Adrenal gland (tissue), 12 donors: ENCODE data around the gene TSC22D4. TPM values are rescaled to one million over a fixed set of nuclear protein-coding genes. Genes with fewer than 3 reads are reported as not detected.

Experiments used
- DNase-seq, 7 donors: peaks; one replicate each; pipeline ENCODE4 v3.0.0-alpha.2; 2019 to 2020
- H3K27ac ChIP-seq, 5 donors: fragments of 200-600 bp; sonication (generic) in 4 of 5; 1 replicate in 3 of 5; 2 replicates in 2 of 5; pipeline versions ENCODE4 v1.5.1 to v1.8.0; 2016 to 2020; ENCODE audit warnings: mild to moderate bottlenecking in 1 of 5
- H3K27me3 ChIP-seq: fragments of 200-600 bp; 2 replicates; pipeline ENCODE4 v1.8.0; 2021
- H3K36me3 ChIP-seq, 2 donors: fragments of 200-600 bp; replicated peaks in 1 of 2; 1 replicate in 1 of 2; 2 replicates in 1 of 2; pipeline versions ENCODE4 v1.5.1 to v1.8.0; 2018 to 2022
- H3K4me1 ChIP-seq, 2 donors: fragments of 200-600 bp; replicated peaks in 1 of 2; 1 replicate in 1 of 2; 2 replicates in 1 of 2; pipeline versions ENCODE4 v1.5.1 to v1.8.0; 2018 to 2021
- H3K4me3 ChIP-seq, 4 donors: fragments of 200-600 bp; sonication (generic) in 3 of 4; one replicate each; pipeline ENCODE4 v1.5.1; 2016 to 2018
- H3K9me3 ChIP-seq, 3 donors: fragments of 200-600 bp; sonication (generic) in 1 of 3; replicated peaks in 1 of 3; 1 replicate in 2 of 3; 2 replicates in 1 of 3; pipeline versions ENCODE4 v1.5.1 to v1.8.0; 2016 to 2021
- CTCF ChIP-seq, 6 experiments: fragments of 450-650 bp in 4 of 6; fragments of 200-600 bp in 2 of 6; sonication (generic) in 1 of 6; IDR thresholded peaks; 1 replicate in 5 of 6; 2 replicates in 1 of 6; pipeline versions ENCODE4 v1.5.1 to v1.8.0; 2016 to 2021; ENCODE audit warnings: antibody characterized with exemption in 6 of 6, mild to moderate bottlenecking in 2 of 6, moderate library complexity in 1 of 6
- POLR2A ChIP-seq, 2 donors: fragments of 450-650 bp; IDR thresholded peaks; one replicate each; pipeline ENCODE4 v1.6.1; 2017; ENCODE audit warnings: antibody characterized with exemption in 2 of 2, mild to moderate bottlenecking in 2 of 2, moderate library complexity in 1 of 2
- WGBS, 4 donors: extraction: QIAGEN DNeasy Blood & Tissue Kit in 2 of 4; methylation state at CpG; one replicate each; pipeline versions ENCODE4 v1.1.5 to v1.1.7; 2013 to 2017; 5-methylcytosine and 5-hydroxymethylcytosine counted together
- intact Hi-C, 2 donors: fragments of 100-400 bp; cut with DNase I; formaldehyde crosslinking; loops; one replicate each; pipeline versions ENCODE4 v1.14.1 to v1.15.0; 2022 to 2023
- polyA plus RNA-seq, 3 donors: library from polyadenylated mRNA; stranded (reverse); fragments of 200-250 nt in 2 of 3; fragments of 350-450 nt in 1 of 3; fragmentation: Illumina TruSeq in 1 of 3; extraction: RNeasy Lipid Tissue Mini Kit (QIAGEN cat#74804) in 1 of 3; gene quantifications; one replicate each; pipeline ENCODE4 v1.2.3, GENCODE V29; 2013 to 2014
- total RNA-seq, 9 donors: library from RNA; depleted of rRNA in 4 of 9; stranded (reverse); fragments of >200 nt in 4 of 9; fragments of 120-200 nt in 1 of 9; fragmentation: NEBNext Ultra II Directional in 1 of 9; extraction: Animal tissue kit (Norgen Biotek cat#: 25700) in 1 of 9; gene quantifications; one replicate each; pipeline versions ENCODE4 v1.1.0 to v1.2.4, GENCODE V29; 2013 to 2023
- donor health status: healthy with polysubstance abuse.
- donor health status: Bipolar disorder and iron deficiency.
- donor health status: DM: yes; HTN: yes; CAD: no.
- donor health status: DM: no; HTN: no; CAD: no.
- donor health status: DM: no; HTN: no; CAD: no.
- donor health status: DM: yes; HTN: yes; CAD: no.

TSC22D4 gene
- total and polyA plus RNA-seq, 12 donors: 11.2 to 96.1 (median 60.7) TPM

DNA sequence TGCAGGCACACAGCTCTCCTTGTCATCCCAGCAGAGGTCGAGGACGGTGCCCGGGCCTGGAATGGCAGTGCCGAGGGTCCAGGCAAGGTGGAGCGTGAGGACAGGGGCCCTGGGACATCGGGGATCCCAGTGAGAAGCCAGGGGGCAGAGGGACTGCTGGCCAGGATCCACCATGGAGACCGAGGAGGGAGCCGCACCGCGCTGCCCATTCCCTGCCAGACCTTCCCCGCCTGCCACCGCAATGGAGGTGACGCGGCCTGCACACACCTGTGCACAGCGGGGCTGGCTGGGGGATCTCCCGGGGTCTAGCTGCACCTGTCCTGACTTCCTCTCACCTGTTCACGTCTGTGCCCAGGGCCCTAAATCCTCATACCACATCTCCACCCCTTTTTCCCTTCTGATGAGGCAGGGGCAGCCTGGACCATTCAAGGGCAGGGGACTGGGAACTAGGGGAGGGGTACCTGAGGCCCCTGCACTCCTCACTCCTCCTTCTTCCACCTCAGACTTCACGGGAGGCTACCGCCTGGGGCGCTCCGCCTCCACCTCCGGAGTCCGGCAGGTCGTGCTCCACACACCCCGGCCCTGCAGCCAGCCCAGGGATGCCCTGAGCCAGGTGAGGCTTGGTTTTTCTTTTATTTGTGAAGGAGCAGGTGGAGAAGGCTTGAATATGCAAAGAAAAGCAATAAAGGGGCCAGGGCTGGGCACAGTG, 11.6 kb upstream of the TSC22D4 start:
- Histone ChIP-seq H3K27me3 (no peaks in the 10 kb centered on the region), H3K27ac (no peak overlapping the region), H3K36me3 (no peaks in the 10 kb centered on the region), H3K4me1 (peaks cover 0 to 6% of the 10 kb centered on the region in 2 donors), H3K4me3 (no peak overlapping the region), H3K9me3 (no peaks in the 10 kb centered on the region)
- WGBS, 4 donors: 91 to 93% (median 92%) methylated on average over 9 to 25 of the region's 25 CpGs
- intact Hi-C loops: no loop called here
- DNase-seq: no peak
- TF ChIP-seq POLR2A (IDR thresholded peaks at IDR 0.05) (no peak), CTCF (IDR thresholded peaks at IDR 0.05) (no peak)

- Histone ChIP-seq H3K4me1 (peaks cover 6 to 11% of the 10 kb centered on the region in 2 donors), H3K9me3 (no peaks in the 10 kb centered on the region), H3K36me3 (no peaks in the 10 kb centered on the region), H3K27me3 (no peaks in the 10 kb centered on the region), H3K27ac (no peak overlapping the region), H3K4me3 (no peak overlapping the region)
- TF ChIP-seq POLR2A (IDR thresholded peaks at IDR 0.05): no peak
- no peak for TF ChIP-seq CTCF (IDR thresholded peaks at IDR 0.05)
- peak in 3 of 7 donors; percentile 32 to 95 (median 46) for DNase-seq
- intact Hi-C loops: no loop called here
- WGBS, 4 donors: 49 to 64% (median 61%) methylated on average over 9 of the region's 9 CpGs
Measured at GRCh38 chr7:100489824-100490223, 10.8 kb upstream of the TSC22D4 start.

GRCh38 chr7:100489121-100489520, 10.1 kb upstream of the TSC22D4 start:
- H3K9me3 ChIP-seq: no peaks in the 10 kb centered on the region
- intact Hi-C loops: no loop called here
- 13 to 76% (median 71%) methylated on average over 1 to 10 of the region's 10 CpGs for WGBS, 4 donors
- no peak overlapping the region for H3K4me3 ChIP-seq
- no peaks in the 10 kb centered on the region for H3K36me3 ChIP-seq
- H3K4me1 ChIP-seq: peaks cover 6 to 11% of the 10 kb centered on the region in 2 donors
- H3K27me3 ChIP-seq: no peaks in the 10 kb centered on the region
- H3K27ac ChIP-seq: no peak overlapping the region
- no peak for TF ChIP-seq CTCF (IDR thresholded peaks at IDR 0.05)
- no peak for TF ChIP-seq POLR2A (IDR thresholded peaks at IDR 0.05)
- peak in 1 of 7 donors; percentile 24 for DNase-seq

DNA sequence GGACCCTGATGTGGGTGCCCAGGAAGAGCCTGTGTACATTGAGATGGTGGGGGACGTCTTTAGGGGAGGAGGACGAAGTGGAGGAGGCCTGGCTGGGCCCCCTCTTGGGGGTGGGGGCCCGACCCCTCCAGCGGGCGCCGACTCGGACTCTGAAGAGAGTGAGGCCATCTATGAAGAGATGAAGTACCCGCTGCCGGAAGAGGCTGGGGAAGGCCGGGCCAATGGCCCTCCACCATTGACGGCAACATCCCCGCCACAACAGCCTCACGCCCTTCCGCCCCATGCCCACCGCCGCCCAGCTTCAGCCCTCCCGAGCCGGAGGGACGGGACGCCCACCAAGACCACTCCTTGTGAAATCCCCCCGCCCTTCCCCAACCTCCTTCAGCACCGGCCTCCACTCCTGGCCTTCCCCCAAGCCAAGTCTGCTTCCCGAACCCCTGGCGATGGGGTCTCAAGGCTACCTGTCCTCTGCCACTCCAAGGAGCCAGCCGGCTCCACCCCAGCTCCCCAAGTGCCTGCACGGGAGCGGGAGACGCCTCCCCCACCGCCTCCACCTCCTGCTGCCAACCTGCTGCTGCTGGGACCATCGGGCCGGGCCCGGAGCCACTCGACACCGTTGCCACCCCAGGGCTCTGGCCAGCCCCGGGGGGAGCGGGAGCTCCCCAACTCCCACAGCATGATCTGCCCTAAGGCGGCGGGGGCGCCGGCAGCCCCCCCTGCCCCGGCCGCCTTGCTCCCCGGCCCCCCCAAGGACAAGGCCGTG, 9.5 kb upstream of the TSC22D4 start:
- WGBS, 4 donors: 75 to 83% (median 79%) methylated on average over 17 to 44 of the region's 44 CpGs
- intact Hi-C loops: no loop called here
- H3K27me3 ChIP-seq: no peaks in the 10 kb centered on the region

More for the DNA sequence above, 9.5 kb upstream of the TSC22D4 start:
- TF ChIP-seq CTCF (IDR thresholded peaks at IDR 0.05): no peak
- no peak for TF ChIP-seq POLR2A (IDR thresholded peaks at IDR 0.05)
- Histone ChIP-seq H3K36me3 (no peaks in the 10 kb centered on the region), H3K4me3 (no peak overlapping the region), H3K4me1 (peaks cover 6 to 11% of the 10 kb centered on the region in 2 donors), H3K9me3 (no peaks in the 10 kb centered on the region), H3K27ac (no peak overlapping the region)
- DNase-seq: peak in 1 of 7 donors; percentile 19
